ENCODE results near the gene HSPD1.
A peak's percentile ranks its signal among the peaks of the same experiment; 100 is the strongest.

The HSPD1 gene

GRCh38 chr2:197472166-197472565 is 27.5 kb downstream of the HSPD1 start:
- TF ChIP-seq, protein P1, sequence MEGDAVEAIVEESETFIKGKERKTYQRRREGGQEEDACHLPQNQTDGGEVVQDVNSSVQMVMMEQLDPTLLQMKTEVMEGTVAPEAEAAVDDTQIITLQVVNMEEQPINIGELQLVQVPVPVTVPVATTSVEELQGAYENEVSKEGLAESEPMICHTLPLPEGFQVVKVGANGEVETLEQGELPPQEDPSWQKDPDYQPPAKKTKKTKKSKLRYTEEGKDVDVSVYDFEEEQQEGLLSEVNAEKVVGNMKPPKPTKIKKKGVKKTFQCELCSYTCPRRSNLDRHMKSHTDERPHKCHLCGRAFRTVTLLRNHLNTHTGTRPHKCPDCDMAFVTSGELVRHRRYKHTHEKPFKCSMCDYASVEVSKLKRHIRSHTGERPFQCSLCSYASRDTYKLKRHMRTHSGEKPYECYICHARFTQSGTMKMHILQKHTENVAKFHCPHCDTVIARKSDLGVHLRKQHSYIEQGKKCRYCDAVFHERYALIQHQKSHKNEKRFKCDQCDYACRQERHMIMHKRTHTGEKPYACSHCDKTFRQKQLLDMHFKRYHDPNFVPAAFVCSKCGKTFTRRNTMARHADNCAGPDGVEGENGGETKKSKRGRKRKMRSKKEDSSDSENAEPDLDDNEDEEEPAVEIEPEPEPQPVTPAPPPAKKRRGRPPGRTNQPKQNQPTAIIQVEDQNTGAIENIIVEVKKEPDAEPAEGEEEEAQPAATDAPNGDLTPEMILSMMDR (conservative IDR thresholded peaks at IDR 0.05), result no peak
- no peak for TF ChIP-seq ZFX (IDR thresholded peaks at IDR 0.05)
- H3K27ac ChIP-seq, result no peak overlapping the region

DNA sequence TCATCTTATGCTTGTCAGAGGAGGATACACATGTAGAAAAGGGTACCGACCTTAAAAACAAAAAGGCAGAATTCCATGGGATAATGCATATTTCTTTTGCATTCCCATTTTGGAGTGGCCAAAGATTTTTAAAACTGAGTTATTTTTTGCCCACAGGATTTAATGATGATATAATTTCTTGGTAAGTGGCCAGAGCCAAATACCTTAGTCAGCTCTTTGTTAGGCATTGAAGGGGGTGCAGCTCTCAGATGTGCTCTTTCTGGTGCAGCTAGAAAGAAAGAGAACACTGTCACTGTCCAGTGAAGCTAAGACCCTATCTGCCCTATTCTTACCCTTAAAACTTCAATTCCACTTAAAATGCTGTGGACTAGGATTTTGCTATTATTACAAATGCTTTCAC is 35.5 kb downstream of the HSPD1 start:
- no peak overlapping the region for H3K27ac ChIP-seq
- TF ChIP-seq, protein P1 (conservative IDR thresholded peaks at IDR 0.05), result no peak
- no peak for TF ChIP-seq ZFX (IDR thresholded peaks at IDR 0.05)

DNA sequence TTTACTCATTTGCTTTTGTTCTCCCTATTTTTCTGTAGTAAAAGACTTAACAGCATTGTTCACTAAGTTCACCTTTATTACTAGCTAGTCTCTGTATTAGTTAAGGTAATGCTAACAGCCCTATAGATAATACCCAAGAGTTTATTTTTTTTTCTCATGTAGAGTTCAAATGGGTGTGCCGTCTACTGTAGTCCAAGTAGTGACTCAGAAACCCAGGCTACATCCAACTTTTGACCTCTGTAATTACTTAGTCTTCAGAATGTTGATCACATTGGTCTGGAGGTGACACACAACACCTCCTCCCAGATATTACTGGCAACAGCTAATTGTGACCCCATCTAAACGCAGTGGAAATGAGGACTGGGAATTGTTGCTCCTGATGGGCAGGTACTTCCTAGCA is 38.6 kb downstream of the HSPD1 start:
- no peak overlapping the region for H3K27ac ChIP-seq
- TF ChIP-seq, protein P1 (conservative IDR thresholded peaks at IDR 0.05), result no peak
- no peak for TF ChIP-seq ZFX (IDR thresholded peaks at IDR 0.05)

- H3K27ac ChIP-seq, result no peak overlapping the region
- TF ChIP-seq, protein P1 (conservative IDR thresholded peaks at IDR 0.05), result no peak
- no peak for TF ChIP-seq ZFX (IDR thresholded peaks at IDR 0.05)
These were observed 39.0 kb downstream of the HSPD1 start for GRCh38 chr2:197460649-197461048.

DNA sequence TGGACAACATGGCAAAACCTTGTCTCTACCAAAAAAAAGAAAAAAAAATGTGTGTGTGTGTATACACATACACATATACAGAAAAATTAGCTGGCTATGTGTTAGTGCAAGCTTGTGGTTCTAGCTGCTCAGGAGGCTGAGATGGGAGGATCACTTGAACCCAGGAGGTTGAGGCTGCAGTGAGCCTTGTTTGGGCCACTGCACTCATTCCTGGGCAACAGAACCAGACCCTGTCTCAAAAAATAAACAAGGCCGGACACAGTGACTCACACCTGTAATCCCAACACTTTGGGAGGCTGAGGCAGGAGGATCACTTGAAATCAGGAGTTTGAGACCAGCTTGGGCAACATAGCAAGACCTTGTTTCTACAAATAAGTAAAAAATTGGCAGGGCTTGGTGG is 44.2 kb downstream of the HSPD1 start:
- no peak overlapping the region for H3K27ac ChIP-seq
- TF ChIP-seq ZFX (IDR thresholded peaks at IDR 0.05), result no peak
- TF ChIP-seq, protein P1 (conservative IDR thresholded peaks at IDR 0.05), result no peak

DNA sequence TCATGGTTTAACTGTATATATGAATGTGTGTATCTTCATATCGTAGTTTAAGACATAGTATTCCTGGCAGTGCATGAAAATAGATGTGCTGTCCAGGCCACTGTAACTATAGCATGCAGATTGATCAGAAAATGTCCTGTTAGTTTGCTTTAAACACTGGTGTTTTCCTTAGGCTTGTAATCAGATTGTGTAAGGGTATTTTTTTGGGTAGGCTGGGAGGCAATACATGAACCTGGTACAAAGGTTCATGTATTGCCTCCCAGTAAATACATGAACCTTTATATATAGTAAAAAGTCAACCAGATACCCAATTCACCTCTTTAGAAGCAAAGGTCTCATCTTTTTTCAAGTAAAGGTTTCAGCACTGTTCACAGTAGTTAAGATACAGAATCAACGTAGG is 44.7 kb downstream of the HSPD1 start:
- H3K27ac ChIP-seq, result no peak overlapping the region
- TF ChIP-seq, protein P1 (conservative IDR thresholded peaks at IDR 0.05), result no peak
- TF ChIP-seq ZFX (IDR thresholded peaks at IDR 0.05), result no peak

- TF ChIP-seq, protein P1 (conservative IDR thresholded peaks at IDR 0.05), result no peak
- peak overlapping the region; percentile 93 for H3K27ac ChIP-seq
These were observed 45.7 kb downstream of the HSPD1 start for GRCh38 chr2:197453914-197454398.

Data from C4-2B (cell line).